GM12892 (cell line): ENCODE measurements around the gene AUNIP.

Experiments used
- POLR2A ChIP-seq: IDR thresholded peaks from 2 replicates; pipeline ENCODE4 v1.6.1; 2011; ENCODE audit warnings: low read depth, low read length, control low read depth
- POLR2AphosphoS5 ChIP-seq: IDR thresholded peaks from 2 replicates; pipeline ENCODE4 v1.6.1; 2011; ENCODE audit warnings: low read depth, low read length, control low read depth
- TAF1 ChIP-seq: IDR thresholded peaks from 2 replicates; pipeline ENCODE4 v1.6.1; 2011; ENCODE audit warnings: low read depth, mild to moderate bottlenecking, control low read depth, low read length, borderline replicate concordance

DNA sequence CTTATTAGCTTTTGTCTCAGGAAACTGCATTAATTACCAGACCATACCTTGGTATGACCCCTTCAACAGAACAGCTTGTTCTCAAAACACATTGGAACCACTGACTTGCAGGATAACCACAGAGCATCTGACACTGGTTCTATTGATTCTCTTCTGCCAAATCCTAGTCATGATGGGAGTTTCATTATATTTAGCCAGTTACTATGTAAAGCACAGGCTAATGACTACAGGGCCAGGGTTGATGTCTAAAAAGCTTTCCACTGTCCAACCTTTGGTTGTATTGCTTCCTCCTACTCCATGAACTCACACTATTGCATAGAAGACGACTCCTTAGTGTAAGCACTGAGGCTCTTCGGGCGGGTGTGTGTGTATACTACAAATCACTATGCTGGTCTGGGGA, 43.2 kb upstream of the AUNIP start:
- TF ChIP-seq POLR2A (no peak), POLR2AphosphoS5 (no peak), TAF1 (no peak)
